CD8-positive, alpha-beta memory T cell (primary cell): Measurements from ENCODE around the gene MACROD2. TPM values are rescaled to one million over a fixed set of nuclear protein-coding genes. Genes with fewer than 3 reads are reported as not detected.

ENCODE experiments used
- CTCF ChIA-PET: fragments of 350-600 bp; sonication (Branson Sonifier 250); formaldehyde crosslinking; loops from one replicate; lab custom pipeline; 2021; ENCODE audit warnings: antibody characterized with exemption; lab: Charles Lee
- POLR2A ChIA-PET: fragments of 350-600 bp; sonication (Branson Sonifier 250); formaldehyde crosslinking; loops from one replicate; lab custom pipeline; 2021; ENCODE audit warnings: antibody characterized with exemption; lab: Charles Lee
- DNase-seq, 5 donors: peaks; one replicate each; pipeline versions ENCODE4 v3.0.0 to v3.0.0-alpha.2; 2020 to 2022; ENCODE audit warnings: mixed read lengths in 1 of 5
- H3K27ac ChIP-seq: one replicate; pipeline ENCODE4 v1.7.0; 2013; ENCODE audit warnings: low read depth, mild to moderate bottlenecking, low read length, moderate library complexity
- H3K27me3 ChIP-seq: 2 replicates; pipeline ENCODE4 v1.7.0; 2013; ENCODE audit warnings: low read length, mild to moderate bottlenecking; ENCODE audit not compliant: insufficient read depth, poor library complexity, severe bottlenecking
- H3K36me3 ChIP-seq: 2 replicates; pipeline ENCODE4 v1.7.0; 2013; ENCODE audit warnings: mild to moderate bottlenecking, low read length, moderate library complexity; ENCODE audit not compliant: insufficient read depth
- H3K4me1 ChIP-seq: 2 replicates; pipeline ENCODE4 v1.7.0; 2013; ENCODE audit warnings: mild to moderate bottlenecking, low read length, moderate library complexity; ENCODE audit not compliant: insufficient read depth
- H3K4me3 ChIP-seq: 2 replicates; pipeline ENCODE4 v1.7.0; 2013; ENCODE audit warnings: mild to moderate bottlenecking, low read length
- H3K9me3 ChIP-seq: 2 replicates; pipeline ENCODE4 v1.7.0; 2013; ENCODE audit warnings: mild to moderate bottlenecking, low read length
- H3K27ac Mint-ChIP-seq, 8 donors: one replicate each; pipeline ENCODE4 v1.8.0; 2020 to 2021; ENCODE audit warnings: mixed read lengths in 8 of 8, mild to moderate bottlenecking in 6 of 8, inconsistent platforms in 3 of 8, moderate library complexity in 3 of 8
- H3K27me3 Mint-ChIP-seq, 2 donors: one replicate each; pipeline ENCODE4 v1.8.0; 2020 to 2021; ENCODE audit warnings: mixed read lengths in 2 of 2, mild to moderate bottlenecking in 1 of 2, moderate library complexity in 1 of 2
- H3K36me3 Mint-ChIP-seq, 3 donors: one replicate each; pipeline ENCODE4 v1.8.0; 2020 to 2021; ENCODE audit warnings: mixed read lengths in 3 of 3, inconsistent platforms in 1 of 3, mild to moderate bottlenecking in 1 of 3
- H3K4me1 Mint-ChIP-seq, 3 donors: one replicate each; pipeline ENCODE4 v1.8.0; 2020 to 2021; ENCODE audit warnings: mixed read lengths in 3 of 3, inconsistent platforms in 1 of 3, mild to moderate bottlenecking in 1 of 3
- H3K4me3 Mint-ChIP-seq, 7 donors: one replicate each; pipeline ENCODE4 v1.8.0; 2020 to 2021; ENCODE audit warnings: mixed read lengths in 7 of 7, mild to moderate bottlenecking in 6 of 7, moderate library complexity in 4 of 7, inconsistent platforms in 2 of 7
- H3K9me3 Mint-ChIP-seq, 5 donors: one replicate each; pipeline ENCODE4 v1.8.0; 2020 to 2022; ENCODE audit warnings: mixed read lengths in 5 of 5, mild to moderate bottlenecking in 3 of 5, moderate library complexity in 2 of 5, inconsistent platforms in 1 of 5
- polyA plus RNA-seq: library from polyadenylated mRNA; unstranded; fragments of 300-500 nt; fragmentation: Illumina TruSeq; gene quantifications from one replicate; pipeline ENCODE4 v1.2.3, GENCODE V29; 2021
- total RNA-seq, 2 experiments: library from RNA; stranded (reverse); gene quantifications; one replicate each; pipeline ENCODE4 v1.2.3, GENCODE V29; 2021

Gene MACROD2
- total and polyA plus RNA-seq, 3 experiments from 2014 or later = not detected

- H3K36me3 ChIP-seq = no peaks in the 10 kb centered on the region
- H3K4me1 ChIP-seq = no peaks in the 10 kb centered on the region
- Mint-ChIP-seq H3K4me1 (no peaks in the 10 kb centered on the region), H3K4me3 (no peak overlapping the region), H3K36me3 (no peaks in the 10 kb centered on the region), H3K9me3 (peaks cover 0 to 10% (median 4%) of the 10 kb centered on the region in 5 donors), H3K27ac (no peak overlapping the region), H3K27me3 (no peaks in the 10 kb centered on the region)
- H3K27me3 ChIP-seq = no peaks in the 10 kb centered on the region
- H3K9me3 ChIP-seq = no peaks in the 10 kb centered on the region
- DNase-seq = no peak
- POLR2A ChIA-PET = no interaction called here
- no peak overlapping the region for H3K27ac ChIP-seq
- no peak overlapping the region for H3K4me3 ChIP-seq
- CTCF ChIA-PET = no interaction called here
Observed at GRCh38 chr20:14951707-14952418, 956.5 kb downstream of the MACROD2 start.

DNA sequence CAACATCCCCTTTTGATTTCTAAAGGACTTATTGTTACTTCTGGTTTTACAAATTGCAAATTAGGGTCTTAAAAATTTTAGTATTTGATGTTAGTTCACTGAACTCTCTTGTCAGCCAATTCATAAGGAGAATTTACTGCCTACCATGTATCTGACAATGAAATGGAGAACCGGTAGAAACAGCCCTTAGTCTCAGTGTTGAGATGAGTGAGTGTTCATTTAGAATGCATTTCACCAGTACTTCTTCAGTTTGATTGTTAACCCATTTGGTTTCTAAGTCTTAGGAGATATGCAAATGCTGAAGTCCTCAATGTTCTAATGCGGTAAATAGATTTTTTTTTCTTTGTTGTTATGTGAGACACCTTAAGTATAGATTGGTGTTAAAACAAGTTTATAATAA is 958.4 kb downstream of the MACROD2 start:
- POLR2A ChIA-PET = no interaction called here
- H3K4me3 Mint-ChIP-seq = no peak overlapping the region
- no peaks in the 10 kb centered on the region for H3K36me3 ChIP-seq
- CTCF ChIA-PET = no interaction called here
- no peak overlapping the region for H3K4me3 ChIP-seq
- no peaks in the 10 kb centered on the region for H3K4me1 Mint-ChIP-seq
- no peaks in the 10 kb centered on the region for H3K4me1 ChIP-seq
- no peaks in the 10 kb centered on the region for H3K27me3 Mint-ChIP-seq
- no peaks in the 10 kb centered on the region for H3K36me3 Mint-ChIP-seq
- H3K27me3 ChIP-seq = no peaks in the 10 kb centered on the region
- H3K9me3 Mint-ChIP-seq = peaks cover 0 to 11% (median 2%) of the 10 kb centered on the region in 5 donors
- no peak overlapping the region for H3K27ac ChIP-seq
- no peaks in the 10 kb centered on the region for H3K9me3 ChIP-seq
- no peak for DNase-seq
- no peak overlapping the region for H3K27ac Mint-ChIP-seq

DNA sequence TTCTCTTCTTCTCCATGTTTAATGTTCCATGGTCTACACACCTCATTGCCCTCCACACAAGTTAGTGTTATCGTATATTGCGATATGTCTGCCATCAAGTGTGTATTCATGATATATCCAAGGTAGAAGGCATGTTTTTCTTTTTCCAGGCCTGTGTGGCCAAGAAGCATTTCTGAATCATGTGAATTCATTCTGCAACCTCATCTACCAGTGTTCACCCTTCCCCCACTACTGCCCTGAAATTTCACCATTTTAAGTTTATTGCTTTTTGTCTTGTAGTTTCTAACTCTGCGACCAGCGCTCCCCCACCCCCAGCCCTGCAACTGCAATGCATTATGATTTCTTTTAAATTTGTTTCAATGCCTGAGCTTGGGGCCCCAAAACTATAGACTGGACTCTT is 960.1 kb downstream of the MACROD2 start:
- H3K4me3 ChIP-seq = no peak overlapping the region
- no peaks in the 10 kb centered on the region for H3K36me3 Mint-ChIP-seq
- H3K9me3 ChIP-seq = no peaks in the 10 kb centered on the region
- H3K27me3 ChIP-seq = no peaks in the 10 kb centered on the region
- H3K27me3 Mint-ChIP-seq = no peaks in the 10 kb centered on the region
- DNase-seq = no peak
- peaks cover 0 to 14% (median 4%) of the 10 kb centered on the region in 5 donors for H3K9me3 Mint-ChIP-seq
- H3K27ac ChIP-seq = no peak overlapping the region
- no peak overlapping the region for H3K4me3 Mint-ChIP-seq
- H3K4me1 ChIP-seq = no peaks in the 10 kb centered on the region
- no peak overlapping the region for H3K27ac Mint-ChIP-seq
- no peaks in the 10 kb centered on the region for H3K4me1 Mint-ChIP-seq
- H3K36me3 ChIP-seq = no peaks in the 10 kb centered on the region
- ChIA-PET POLR2A (no interaction called here), CTCF (no interaction called here)

- no peak overlapping the region for H3K27ac Mint-ChIP-seq
- no peaks in the 10 kb centered on the region for H3K4me1 ChIP-seq
- H3K4me3 ChIP-seq = no peak overlapping the region
- H3K27ac ChIP-seq = no peak overlapping the region
- H3K27me3 ChIP-seq = no peaks in the 10 kb centered on the region
- DNase-seq = no peak
- ChIA-PET CTCF (no interaction called here), POLR2A (no interaction called here)
- peaks cover 0 to 21% (median 4%) of the 10 kb centered on the region in 5 donors for H3K9me3 Mint-ChIP-seq
- no peaks in the 10 kb centered on the region for H3K4me1 Mint-ChIP-seq
- H3K27me3 Mint-ChIP-seq = no peaks in the 10 kb centered on the region
- no peaks in the 10 kb centered on the region for H3K36me3 ChIP-seq
- H3K4me3 Mint-ChIP-seq = no peak overlapping the region
- H3K36me3 Mint-ChIP-seq = no peaks in the 10 kb centered on the region
- H3K9me3 ChIP-seq = no peaks in the 10 kb centered on the region
Observed at GRCh38 chr20:14956026-14956425, 960.7 kb downstream of the MACROD2 start.

DNA sequence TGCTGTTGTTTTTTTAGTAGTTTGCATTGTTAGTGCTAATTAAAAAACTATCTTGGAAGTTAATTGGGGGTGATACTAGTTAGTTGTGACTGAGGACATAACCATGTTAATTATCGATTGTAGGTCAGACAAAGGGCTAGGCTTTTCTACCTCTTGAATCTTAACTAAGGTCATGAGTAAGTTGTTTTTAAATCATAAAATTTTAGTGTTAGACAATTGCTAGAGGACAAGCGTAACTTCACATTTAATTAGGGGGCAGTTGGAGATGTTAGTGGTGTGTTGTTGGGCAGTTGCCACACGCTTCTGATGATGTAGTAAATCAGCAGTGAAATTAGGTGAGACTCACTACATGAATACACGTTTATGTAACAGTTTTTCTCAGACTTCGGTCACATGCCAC is 961.2 kb downstream of the MACROD2 start:
- no peak overlapping the region for H3K4me3 ChIP-seq
- no peaks in the 10 kb centered on the region for H3K36me3 ChIP-seq
- H3K4me1 ChIP-seq = no peaks in the 10 kb centered on the region
- no peaks in the 10 kb centered on the region for H3K9me3 ChIP-seq
- POLR2A ChIA-PET = no interaction called here
- Mint-ChIP-seq H3K9me3 (peaks cover 0 to 23% (median 4%) of the 10 kb centered on the region in 5 donors), H3K4me1 (no peaks in the 10 kb centered on the region), H3K36me3 (no peaks in the 10 kb centered on the region), H3K27me3 (no peaks in the 10 kb centered on the region), H3K4me3 (no peak overlapping the region), H3K27ac (no peak overlapping the region)
- CTCF ChIA-PET = no interaction called here
- DNase-seq = no peak
- H3K27ac ChIP-seq = no peak overlapping the region
- no peaks in the 10 kb centered on the region for H3K27me3 ChIP-seq

- Histone ChIP-seq H3K27ac (no peak overlapping the region), H3K36me3 (no peaks in the 10 kb centered on the region), H3K9me3 (no peaks in the 10 kb centered on the region), H3K27me3 (no peaks in the 10 kb centered on the region), H3K4me3 (no peak overlapping the region), H3K4me1 (no peaks in the 10 kb centered on the region)
- no peaks in the 10 kb centered on the region for H3K27me3 Mint-ChIP-seq
- H3K36me3 Mint-ChIP-seq = no peaks in the 10 kb centered on the region
- H3K4me3 Mint-ChIP-seq = no peak overlapping the region
- ChIA-PET CTCF (no interaction called here), POLR2A (no interaction called here)
- H3K9me3 Mint-ChIP-seq = peaks cover 0 to 23% (median 7%) of the 10 kb centered on the region in 5 donors
- no peak for DNase-seq
- H3K4me1 Mint-ChIP-seq = no peaks in the 10 kb centered on the region
- H3K27ac Mint-ChIP-seq = no peak overlapping the region
Observed at GRCh38 chr20:14957402-14957801, 962.1 kb downstream of the MACROD2 start.

DNA sequence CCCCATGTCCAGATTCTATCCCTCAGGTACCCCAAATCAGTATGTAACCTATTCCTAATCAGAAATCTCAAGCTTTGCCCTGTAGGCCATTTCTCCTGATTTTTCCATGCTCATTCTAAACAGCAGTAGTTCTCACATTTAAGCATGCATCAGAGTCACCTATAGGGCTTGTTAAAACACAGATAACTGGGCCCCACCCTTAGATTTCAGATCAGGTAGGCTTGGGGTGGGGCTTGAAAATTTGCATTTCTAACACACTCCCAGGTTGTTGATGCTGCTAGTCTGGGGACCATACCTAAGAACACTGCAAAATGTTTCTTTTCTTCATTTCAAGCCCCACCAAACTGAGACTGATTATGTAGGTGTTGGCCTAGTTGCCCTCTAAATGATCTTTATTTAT is 963.3 kb downstream of the MACROD2 start:
- no peaks in the 10 kb centered on the region for H3K4me1 ChIP-seq
- H3K4me3 Mint-ChIP-seq = no peak overlapping the region
- no peaks in the 10 kb centered on the region for H3K36me3 Mint-ChIP-seq
- H3K27me3 ChIP-seq = no peaks in the 10 kb centered on the region
- ChIA-PET CTCF (no interaction called here), POLR2A (no interaction called here)
- no peaks in the 10 kb centered on the region for H3K4me1 Mint-ChIP-seq
- no peak for DNase-seq
- no peak overlapping the region for H3K27ac Mint-ChIP-seq
- no peaks in the 10 kb centered on the region for H3K27me3 Mint-ChIP-seq
- H3K4me3 ChIP-seq = no peak overlapping the region
- no peaks in the 10 kb centered on the region for H3K9me3 ChIP-seq
- no peak overlapping the region for H3K27ac ChIP-seq
- peaks cover 0 to 25% (median 7%) of the 10 kb centered on the region in 5 donors for H3K9me3 Mint-ChIP-seq
- H3K36me3 ChIP-seq = no peaks in the 10 kb centered on the region

DNA sequence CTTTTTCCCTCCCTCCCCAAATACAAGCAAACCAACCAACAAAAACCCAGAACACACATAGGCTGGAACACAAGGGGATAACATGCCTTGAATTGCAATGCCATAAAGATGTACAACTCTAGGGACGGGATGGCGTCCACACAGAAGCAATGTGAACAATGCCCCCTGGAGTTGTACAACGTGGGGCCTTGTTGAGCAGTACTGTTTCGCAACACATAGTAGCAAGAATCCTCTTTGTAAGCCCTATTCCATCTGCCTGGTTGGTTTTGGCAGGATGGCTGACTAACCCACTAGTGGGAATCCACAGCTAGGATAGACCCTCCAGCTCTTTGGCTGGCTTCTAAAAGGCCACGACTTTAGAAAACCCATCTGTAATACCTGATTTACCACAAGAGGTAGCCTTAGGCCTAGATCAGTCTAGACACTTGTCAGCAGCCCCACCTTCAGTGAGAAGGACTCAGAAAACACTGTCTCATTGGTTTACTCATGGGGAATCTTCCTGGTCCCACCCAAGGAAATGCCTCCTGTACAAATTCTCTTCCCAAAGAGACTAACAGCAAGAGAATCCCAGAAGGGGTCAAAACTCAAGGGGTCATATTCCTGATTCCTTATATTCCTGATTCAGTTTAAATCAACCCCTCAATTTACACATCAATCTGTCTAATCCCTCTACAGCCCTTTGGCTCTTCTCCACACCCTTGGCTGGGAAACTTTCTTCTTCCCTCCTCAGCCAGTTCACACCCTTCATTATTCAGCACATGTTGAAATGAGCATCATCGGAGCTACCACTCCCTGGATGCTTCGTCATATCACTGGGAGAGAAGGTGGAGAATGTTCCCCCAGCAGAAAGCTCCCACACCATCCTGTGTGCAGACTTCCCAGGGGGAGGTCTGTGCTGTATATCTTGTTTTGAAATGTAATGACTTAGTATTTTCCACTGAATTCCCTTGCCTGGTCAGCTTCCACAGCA is 964.5 kb downstream of the MACROD2 start:
- CTCF ChIA-PET = no interaction called here

More for the DNA sequence above, 964.5 kb downstream of the MACROD2 start:
- Histone ChIP-seq H3K4me1 (no peaks in the 10 kb centered on the region), H3K36me3 (no peaks in the 10 kb centered on the region), H3K9me3 (no peaks in the 10 kb centered on the region), H3K27me3 (no peaks in the 10 kb centered on the region), H3K4me3 (no peak overlapping the region), H3K27ac (no peak overlapping the region)
- Mint-ChIP-seq H3K27ac (no peak overlapping the region), H3K4me1 (no peaks in the 10 kb centered on the region), H3K27me3 (no peaks in the 10 kb centered on the region), H3K4me3 (no peak overlapping the region), H3K36me3 (no peaks in the 10 kb centered on the region), H3K9me3 (peaks cover 0 to 28% (median 9%) of the 10 kb centered on the region in 5 donors)
- no peak for DNase-seq
- POLR2A ChIA-PET = no interaction called here
